B cell (primary cell): ENCODE results near the gene TRIB2. TPM values are rescaled to one million over a fixed set of nuclear protein-coding genes. Genes with fewer than 3 reads are reported as not detected.

Experiments used
- ATAC-seq: fragments of 200-7000 bp; cut with Tn5 transposase; one replicate; pipeline ENCODE4 v1.10.0; 2021; ENCODE audit warnings: low read depth, mild to moderate bottlenecking, moderate number of reproducible peaks, moderate library complexity
- CTCF ChIA-PET: fragments of 350-600 bp; sonication (Branson Sonifier 250); formaldehyde crosslinking; loops from one replicate; lab custom pipeline; 2021; ENCODE audit warnings: antibody characterized with exemption, inconsistent platforms; lab: Charles Lee
- POLR2A ChIA-PET: fragments of 350-600 bp; sonication (Branson Sonifier 250); formaldehyde crosslinking; loops from one replicate; lab custom pipeline; 2021; ENCODE audit warnings: antibody characterized with exemption; lab: Charles Lee
- DNase-seq: peaks from one replicate; pipeline ENCODE4 v3.0.0; 2013
- H2AFZ ChIP-seq: 2 replicates; pipeline ENCODE4 v1.6.1; 2012; ENCODE audit warnings: mild to moderate bottlenecking, low read depth, low read length; ENCODE audit not compliant: insufficient read depth, poor library complexity, severe bottlenecking
- H3K27ac ChIP-seq, 2 donors: 1 replicate in 1 of 2; 2 replicates in 1 of 2; pipeline ENCODE4 v1.5.1; 2012 to 2013; ENCODE audit warnings: low read length in 2 of 2, mild to moderate bottlenecking in 2 of 2, moderate library complexity in 1 of 2
- H3K27me3 ChIP-seq, 4 experiments: fragments of 200-600 bp in 1 of 4; sonication (generic) in 1 of 4; replicated peaks in 1 of 4; 1 replicate in 2 of 4; 2 replicates in 2 of 4; pipeline versions ENCODE4 v1.6.1 to v1.7.0; 2013 to 2016; ENCODE audit warnings: low read length in 3 of 4, mild to moderate bottlenecking in 2 of 4, mixed read lengths in 1 of 4, moderate library complexity in 1 of 4; ENCODE audit not compliant: insufficient read depth in 4 of 4, control insufficient read depth in 3 of 4; ENCODE audit errors: control extremely low read depth in 1 of 4
- H3K36me3 ChIP-seq, 2 experiments: replicated peaks in 1 of 2; 1 replicate in 1 of 2; 2 replicates in 1 of 2; pipeline versions ENCODE4 v1.6.1 to v1.7.1; 2013; ENCODE audit warnings: low read length in 1 of 2; ENCODE audit not compliant: insufficient read depth in 2 of 2, control insufficient read depth in 1 of 2; ENCODE audit errors: control extremely low read depth in 1 of 2, extremely low read depth in 1 of 2
- H3K4me1 ChIP-seq, 2 donors: fragments of 200-600 bp in 1 of 2; sonication (generic) in 1 of 2; 1 replicate in 1 of 2; 2 replicates in 1 of 2; pipeline versions ENCODE4 v1.5.1 to v1.6.1; 2013 to 2017; ENCODE audit warnings: low read length in 2 of 2; ENCODE audit not compliant: control insufficient read depth in 2 of 2, insufficient read depth in 2 of 2
- H3K4me2 ChIP-seq: replicated peaks from 2 replicates; pipeline ENCODE3; 2012; ENCODE audit warnings: mild to moderate bottlenecking, low read depth, low read length; ENCODE audit not compliant: poor library complexity, severe bottlenecking
- H3K4me3 ChIP-seq, 5 experiments: fragments of 200-600 bp in 1 of 5; sonication (generic) in 1 of 5; 1 replicate in 3 of 5; 2 replicates in 2 of 5; pipeline versions ENCODE4 v1.5.1 to v1.7.0; 2011 to 2016; ENCODE audit warnings: low read length in 4 of 5, mild to moderate bottlenecking in 4 of 5, low read depth in 2 of 5, control low read depth in 1 of 5, moderate library complexity in 1 of 5; ENCODE audit not compliant: insufficient read depth in 1 of 5; ENCODE audit errors: control extremely low read depth in 1 of 5, extremely low read depth in 1 of 5
- H3K79me2 ChIP-seq: fragments of 200-600 bp; sonication (generic); one replicate; pipeline ENCODE4 v1.6.0; 2016; ENCODE audit warnings: low read length; ENCODE audit not compliant: control insufficient read depth, insufficient read depth
- H3K9ac ChIP-seq: fragments of 200-600 bp; sonication (generic); 2 replicates; pipeline ENCODE4 v1.6.1; 2017; ENCODE audit warnings: mild to moderate bottlenecking, low read length, moderate library complexity
- H3K9me3 ChIP-seq, 3 donors: one replicate each; pipeline versions ENCODE4 v1.6.1 to v1.7.1; 2013; ENCODE audit warnings: low read length in 2 of 3; ENCODE audit not compliant: control insufficient read depth in 2 of 3, insufficient read depth in 1 of 3; ENCODE audit errors: control extremely low read depth in 1 of 3
- H4K20me1 ChIP-seq: 2 replicates; pipeline ENCODE4 v1.6.0; 2012; ENCODE audit warnings: mild to moderate bottlenecking, low read length; ENCODE audit not compliant: insufficient read depth, control insufficient read depth, poor library complexity, severe bottlenecking
- H3K27ac Mint-ChIP-seq: one replicate; pipeline ENCODE4 v1.8.0; 2021; ENCODE audit warnings: mixed read lengths
- H3K27me3 Mint-ChIP-seq: one replicate; pipeline ENCODE4 v1.8.0; 2021; ENCODE audit warnings: mixed read lengths
- H3K4me1 Mint-ChIP-seq: one replicate; pipeline ENCODE4 v1.8.0; 2021; ENCODE audit warnings: mixed read lengths
- H3K4me3 Mint-ChIP-seq: one replicate; pipeline ENCODE4 v1.8.0; 2021; ENCODE audit warnings: mixed read lengths
- H3K9me3 Mint-ChIP-seq: one replicate; pipeline ENCODE4 v1.8.0; 2022; ENCODE audit warnings: mixed read lengths; ENCODE audit not compliant: insufficient read depth
- CTCF ChIP-seq: fragments of 200-600 bp; IDR thresholded peaks from one replicate; pipeline ENCODE4 v1.8.0; 2022; ENCODE audit warnings: antibody characterized with exemption, mild to moderate bottlenecking
- EZH2 ChIP-seq: IDR thresholded peaks from 2 replicates; pipeline ENCODE4 v1.6.1; 2012; ENCODE audit warnings: borderline replicate concordance, low read depth, mild to moderate bottlenecking, moderate library complexity, low read length; ENCODE audit not compliant: insufficient read depth, poor library complexity, severe bottlenecking
- WGBS: methylation state at CpG from one replicate; pipeline ENCODE4 v1.1.5; 2013; ENCODE audit warnings: missing lambda C conversion rate; ENCODE audit not compliant: insufficient coverage; 5-methylcytosine and 5-hydroxymethylcytosine counted together
- intact Hi-C: fragments of 100-400 bp; cut with micrococcal nuclease; formaldehyde crosslinking; loops from one replicate; pipeline ENCODE4 v1.10.0; 2022
- polyA plus RNA-seq: library from polyadenylated mRNA; depleted of rRNA; stranded (reverse); fragments of >200 nt; gene quantifications from 2 replicates; pipeline ENCODE4 v1.2.3, GENCODE V29; 2012
- total RNA-seq, 2 donors: library from RNA; stranded (reverse); fragments of 120-200 nt in 1 of 2; gene quantifications; 1 replicate in 1 of 2; 2 replicates in 1 of 2; pipeline versions ENCODE4 v1.2.3 to v1.2.4, GENCODE V29; 2013 to 2022

The TRIB2 gene
- total and polyA plus RNA-seq, 2 donors (not counting 1 experiment from before 2014, with no cell fraction given) = 36.3 to 117 TPM

- WGBS = 100% methylated on average over 1 of the region's 4 CpGs
- Histone ChIP-seq H2AFZ (no peak overlapping the region), H3K79me2 (no peaks in the 10 kb centered on the region), H3K4me3 (no peak overlapping the region), H4K20me1 (no peaks in the 10 kb centered on the region), H3K9me3 (peaks cover 0 to 4% (median 3%) of the 10 kb centered on the region in 3 donors), H3K4me2 (no peak overlapping the region), H3K27ac (no peak overlapping the region), H3K36me3 (no peaks in the 10 kb centered on the region), H3K27me3 (no peaks in the 10 kb centered on the region), H3K9ac (no peak overlapping the region), H3K4me1 (no peaks in the 10 kb centered on the region)
- intact Hi-C loops = no loop called here
- TF ChIP-seq CTCF (no peak), EZH2 (no peak)
- no peak overlapping the region for H3K4me3 Mint-ChIP-seq
- H3K27ac Mint-ChIP-seq = no peak overlapping the region
- no peaks in the 10 kb centered on the region for H3K4me1 Mint-ChIP-seq
- POLR2A ChIA-PET = no interaction called here
- no peaks in the 10 kb centered on the region for H3K27me3 Mint-ChIP-seq
- ATAC-seq (no peak), DNase-seq (no peak)
- H3K9me3 Mint-ChIP-seq = peaks cover 7% of the 10 kb centered on the region
- CTCF ChIA-PET = no interaction called here
Observed at GRCh38 chr2:12693509-12693908, 23.2 kb upstream of the TRIB2 start.

- WGBS = no CpG with 5 or more reads among the region's 1 CpG
- Histone ChIP-seq H3K4me1 (no peaks in the 10 kb centered on the region), H3K79me2 (no peaks in the 10 kb centered on the region), H3K36me3 (no peaks in the 10 kb centered on the region), H2AFZ (no peak overlapping the region), H3K4me3 (no peak overlapping the region), H3K9me3 (peaks cover 0 to 4% (median 2%) of the 10 kb centered on the region in 3 donors), H3K4me2 (no peak overlapping the region), H4K20me1 (no peaks in the 10 kb centered on the region), H3K27ac (no peak overlapping the region), H3K27me3 (no peaks in the 10 kb centered on the region), H3K9ac (no peak overlapping the region)
- POLR2A ChIA-PET = no interaction called here
- ATAC-seq = no peak
- Mint-ChIP-seq H3K4me1 (no peaks in the 10 kb centered on the region), H3K9me3 (peaks cover 2% of the 10 kb centered on the region), H3K27ac (no peak overlapping the region), H3K27me3 (peaks cover 3% of the 10 kb centered on the region), H3K4me3 (no peak overlapping the region)
- TF ChIP-seq EZH2 = no peak
- TF ChIP-seq CTCF = no peak
- CTCF ChIA-PET = no interaction called here
- intact Hi-C loops = no loop called here
- DNase-seq = no peak
Observed at GRCh38 chr2:12694990-12695774, 21.6 kb upstream of the TRIB2 start.
